SK-MEL-5 (cell line): ENCODE data around the gene ARHGDIG. TPM values are rescaled to one million over a fixed set of nuclear protein-coding genes. Genes with fewer than 3 reads are reported as not detected.

Experiments used
- DNase-seq: peaks from one replicate; pipeline ENCODE4 v3.0.0-alpha.2; 2016; ENCODE audit warnings: low read depth, low spot score
- in situ Hi-C: cut with HindIII; loops from 2 replicates; pipeline ENCODE4 v1.10.0; 2016; ENCODE audit warnings: low sequenced_read_pairs, high pct_unique_total_duplicates, low pct_unique_long_range_greater_than_20kb
- total RNA-seq: library from RNA; depleted of rRNA; stranded (reverse); fragments of >200 nt; shearing (Covaris generic); gene quantifications from 2 replicates; pipeline ENCODE4 v1.2.3, GENCODE V29; 2014

ARHGDIG gene
- total RNA-seq, 1 experiment from 2014 or later, result 3.5 TPM

DNA sequence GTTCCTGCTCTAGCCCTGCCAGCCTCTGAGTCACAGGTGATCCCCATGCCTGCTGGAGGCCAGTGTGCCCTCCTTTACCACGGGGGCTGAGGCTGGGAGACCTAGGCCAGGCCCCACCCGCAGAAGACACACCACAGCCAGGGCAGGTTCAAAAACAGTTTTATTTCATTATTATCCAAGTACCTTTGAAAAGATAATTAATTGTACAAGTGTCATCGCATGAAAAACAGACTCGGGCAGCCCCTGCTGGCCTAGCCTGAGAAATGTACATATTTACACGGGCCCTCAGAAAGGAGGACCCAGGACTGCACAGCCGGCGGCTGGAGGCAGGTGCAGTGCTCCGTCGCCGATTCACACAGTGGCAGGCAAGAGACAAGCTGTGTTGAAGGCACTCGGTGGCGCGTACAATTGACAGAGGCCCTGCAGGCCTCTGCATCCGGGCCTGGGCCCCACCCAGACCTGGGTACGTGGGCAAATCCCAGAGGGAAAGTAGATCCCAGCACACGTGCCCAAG, 7.0 kb downstream of the ARHGDIG start:
- DNase-seq, result no peak
- in situ Hi-C loops, result no loop called here

DNA sequence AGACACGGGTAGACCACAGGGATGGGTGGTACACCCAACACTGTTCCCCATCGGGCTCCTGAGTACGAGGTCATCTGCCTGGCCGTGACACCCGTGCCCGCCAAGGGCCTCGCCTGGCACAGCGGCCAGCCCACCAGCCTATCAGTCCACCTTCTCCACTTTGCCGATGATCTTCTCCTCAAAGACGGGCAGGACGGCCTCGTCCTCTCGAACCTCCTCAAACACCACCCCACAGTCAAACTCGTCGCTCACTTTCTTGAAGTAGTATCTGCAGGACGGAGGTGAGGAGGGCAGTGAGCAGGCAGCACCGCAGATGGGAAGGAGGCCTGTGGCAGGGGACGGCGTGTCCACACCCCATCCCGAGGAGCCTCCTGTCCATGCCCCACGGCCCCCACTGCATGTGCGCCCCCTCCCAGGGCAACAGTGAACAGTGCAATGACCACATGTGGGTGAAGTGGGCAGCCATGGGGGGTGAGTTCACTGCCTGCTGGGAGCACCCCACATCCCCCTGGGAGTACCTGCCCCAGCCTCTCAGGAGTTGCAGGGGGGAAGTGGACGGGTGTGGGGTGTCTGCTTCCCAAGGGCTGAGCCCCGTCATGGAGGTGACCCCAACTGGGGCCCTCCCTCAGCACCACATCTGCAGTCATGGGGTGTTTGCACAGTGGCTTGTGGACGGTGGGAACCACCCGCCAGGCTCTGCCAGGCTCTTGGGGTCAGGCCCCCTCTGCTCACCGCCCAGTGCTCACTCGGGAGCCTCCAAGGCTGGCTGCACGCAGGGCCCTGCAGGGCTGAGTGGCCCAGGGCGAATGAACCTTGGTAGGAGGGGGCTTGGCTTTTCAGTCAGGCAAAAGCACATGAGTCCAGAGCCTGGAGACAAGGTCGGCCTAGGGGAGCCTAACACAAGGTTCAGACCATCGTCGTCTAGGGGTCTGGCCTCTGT, 7.9 kb downstream of the ARHGDIG start:
- in situ Hi-C loops, result no loop called here
- no peak for DNase-seq

DNA sequence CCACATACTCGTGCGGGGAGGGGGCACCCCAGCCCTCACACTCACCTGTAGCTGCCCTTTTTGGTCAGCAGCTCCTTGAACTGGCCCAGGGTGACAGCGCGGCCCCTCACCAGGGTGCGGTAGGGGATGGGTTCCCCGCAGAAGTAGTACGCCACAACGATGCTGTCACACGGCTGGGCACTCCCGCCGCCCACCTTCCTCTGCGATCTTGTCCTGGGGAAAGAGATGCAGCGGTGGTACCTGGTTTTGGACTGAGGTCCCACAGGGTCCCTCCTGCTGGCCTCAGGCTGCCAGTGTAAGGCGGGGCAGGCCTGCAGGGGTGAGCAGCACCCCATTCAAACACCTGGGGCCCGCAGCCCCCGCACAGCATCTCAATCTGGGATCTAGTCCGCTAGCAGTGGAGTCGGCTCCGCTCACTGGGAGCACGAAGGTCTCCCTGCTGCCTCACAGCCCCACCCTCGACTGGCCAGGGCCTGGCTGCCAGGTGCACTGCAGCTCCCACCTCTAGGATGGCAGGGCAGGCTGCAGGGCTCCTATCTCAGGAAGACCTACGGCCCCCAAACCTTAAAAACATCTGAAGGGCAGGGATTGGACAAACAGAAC, 9.1 kb downstream of the ARHGDIG start:
- in situ Hi-C loops, result no loop called here
- DNase-seq, result no peak

DNA sequence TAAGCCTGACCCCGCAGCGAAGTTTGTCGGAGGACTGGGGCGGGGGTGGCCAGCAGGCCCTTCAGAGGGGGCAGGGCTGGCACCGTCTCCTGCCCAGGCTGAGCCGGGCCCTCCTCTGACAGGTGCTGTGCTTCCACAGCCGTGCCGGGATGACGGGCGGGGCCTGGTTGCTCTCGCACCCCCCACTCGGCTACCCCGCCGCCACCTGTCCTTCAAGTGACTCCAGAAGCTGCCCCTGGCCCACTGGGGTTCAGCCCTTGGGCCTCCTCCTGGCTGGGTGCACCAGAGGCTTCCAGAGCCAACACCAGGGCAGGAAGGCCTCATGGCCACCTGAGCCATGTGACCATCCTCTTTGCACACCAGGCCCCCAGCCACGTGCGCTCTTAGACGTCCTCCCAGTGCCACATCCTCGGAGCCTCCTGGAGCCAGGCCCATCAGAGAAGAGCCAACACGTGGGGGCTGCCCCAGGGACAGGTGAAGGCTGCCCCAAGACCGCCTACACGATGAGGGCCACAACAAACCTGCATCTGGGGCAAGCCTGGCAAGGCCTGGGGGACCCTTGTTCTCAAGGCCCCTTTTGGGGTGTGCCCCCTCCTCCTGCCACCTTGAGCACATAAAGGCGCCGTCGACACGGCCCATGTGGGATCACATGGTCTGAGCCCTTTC, 9.8 kb downstream of the ARHGDIG start:
- in situ Hi-C loops, result no loop called here

DNA sequence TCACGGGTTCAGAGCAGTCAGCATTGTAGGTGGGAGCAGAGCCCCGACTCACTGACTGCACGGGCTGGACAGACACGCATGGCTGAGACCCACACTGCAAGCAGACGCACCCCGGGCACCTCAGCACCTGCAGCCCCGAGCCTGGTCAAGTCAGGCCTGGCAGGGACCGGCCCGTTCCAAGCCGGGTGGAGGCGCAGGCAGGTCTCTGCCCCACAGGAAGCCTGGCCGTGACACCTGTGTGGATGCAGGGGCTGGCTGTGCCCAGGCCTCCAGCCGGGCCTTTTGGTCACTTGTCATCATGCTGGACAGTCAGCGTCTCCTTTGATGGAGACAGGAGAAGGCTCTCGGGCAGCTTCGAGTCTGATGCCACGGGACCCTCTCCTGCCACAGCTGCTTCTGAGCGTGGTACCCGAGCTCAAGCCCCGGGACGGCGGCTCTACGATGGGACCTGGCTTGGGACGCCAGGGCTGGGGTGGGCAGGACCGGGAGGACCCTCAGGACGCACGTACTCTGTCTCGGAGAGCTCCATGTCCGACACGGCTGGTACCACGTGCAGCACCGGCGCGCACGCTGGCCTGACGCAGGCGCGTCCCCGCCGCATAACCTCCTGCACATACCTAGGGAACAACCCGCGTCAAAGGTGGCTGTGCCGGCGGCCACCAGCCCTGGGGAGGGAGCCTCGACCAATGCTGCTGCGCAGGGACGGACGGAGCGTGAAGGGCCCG, 10.5 kb downstream of the ARHGDIG start:
- in situ Hi-C loops, result no loop called here

More for the DNA sequence above, 9.8 kb downstream of the ARHGDIG start:
- no peak for DNase-seq

DNA sequence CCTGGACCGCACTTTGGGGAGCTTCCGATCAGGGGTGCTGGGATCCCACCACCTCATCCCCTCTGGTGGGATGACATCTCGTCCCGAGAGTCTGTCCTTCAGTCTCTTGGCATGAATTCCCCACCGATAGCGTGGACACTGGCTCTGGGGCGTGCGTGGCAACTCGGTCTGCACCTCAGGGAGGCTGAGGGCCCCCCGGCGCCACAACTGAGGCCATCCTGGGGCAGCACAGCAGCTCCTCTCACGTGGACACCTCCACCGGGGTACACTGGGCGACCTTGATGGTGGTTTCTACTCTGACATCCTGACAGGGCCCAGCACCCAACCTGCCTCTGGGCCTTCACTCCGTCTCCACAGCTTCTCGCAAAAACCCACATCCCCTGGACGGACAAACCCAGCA, 11.1 kb downstream of the ARHGDIG start:
- in situ Hi-C loops, result no loop called here

More for the DNA sequence above, 10.5 kb downstream of the ARHGDIG start:
- no peak for DNase-seq

DNA sequence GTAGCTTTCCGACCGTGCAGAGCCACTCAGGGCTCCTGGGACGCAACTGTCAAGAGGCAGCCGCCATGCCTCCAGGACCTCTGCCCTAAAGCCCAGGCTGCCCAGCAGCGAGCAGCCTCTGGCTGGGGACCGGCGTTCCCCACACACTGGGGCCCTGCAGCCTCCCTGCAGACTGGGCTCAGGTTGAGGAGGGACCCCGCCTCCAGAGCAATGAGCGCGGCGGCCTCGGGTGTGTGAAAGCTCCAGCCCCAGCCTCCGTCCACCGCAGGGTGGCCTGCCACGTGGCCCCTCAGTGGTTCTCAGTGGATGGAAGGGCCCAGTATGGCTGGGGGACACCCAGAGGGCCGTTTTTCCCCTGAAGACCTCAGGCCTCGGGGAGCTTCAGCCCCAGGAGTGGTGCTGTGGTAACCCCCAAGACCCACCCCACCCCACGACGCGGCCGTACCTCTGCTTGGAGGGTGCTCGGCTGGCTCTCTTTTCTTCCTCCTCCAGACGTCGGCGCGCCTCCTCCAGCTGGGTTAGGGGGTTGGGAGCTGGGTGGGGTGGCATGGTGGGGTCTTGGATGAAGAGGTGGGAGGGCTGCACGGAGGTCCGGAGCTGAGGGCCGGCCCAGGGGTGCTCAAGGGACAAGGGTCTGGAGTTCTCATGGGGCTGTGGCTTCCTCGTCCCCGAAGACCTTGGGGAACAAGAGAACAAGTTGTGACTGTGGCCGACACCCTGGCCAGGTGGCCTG, 12.8 kb downstream of the ARHGDIG start:
- in situ Hi-C loops, result no loop called here
- DNase-seq, result no peak

More for the DNA sequence above, 11.1 kb downstream of the ARHGDIG start:
- no peak for DNase-seq

DNA sequence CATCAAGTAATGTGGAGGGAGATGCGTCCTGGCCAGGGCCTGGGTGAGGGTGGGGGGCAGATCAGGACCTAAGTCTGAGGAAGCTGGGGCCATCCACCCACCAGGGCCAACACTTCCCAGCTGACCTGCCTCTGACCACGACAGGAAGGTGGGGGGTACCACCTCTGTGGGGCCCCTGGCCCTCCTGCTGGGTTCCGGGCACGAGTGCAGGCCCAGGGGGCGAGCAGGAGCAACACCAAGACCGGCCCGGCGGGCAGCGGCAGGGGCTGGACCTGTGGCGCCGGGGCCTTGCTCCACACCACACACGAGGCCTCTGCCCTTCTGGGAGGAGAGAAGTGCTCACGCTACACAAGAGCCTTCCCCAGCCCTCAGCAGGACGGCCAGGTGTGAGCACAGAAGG, 15.9 kb downstream of the ARHGDIG start:
- DNase-seq, result no peak
- in situ Hi-C loops, result no loop called here

DNA sequence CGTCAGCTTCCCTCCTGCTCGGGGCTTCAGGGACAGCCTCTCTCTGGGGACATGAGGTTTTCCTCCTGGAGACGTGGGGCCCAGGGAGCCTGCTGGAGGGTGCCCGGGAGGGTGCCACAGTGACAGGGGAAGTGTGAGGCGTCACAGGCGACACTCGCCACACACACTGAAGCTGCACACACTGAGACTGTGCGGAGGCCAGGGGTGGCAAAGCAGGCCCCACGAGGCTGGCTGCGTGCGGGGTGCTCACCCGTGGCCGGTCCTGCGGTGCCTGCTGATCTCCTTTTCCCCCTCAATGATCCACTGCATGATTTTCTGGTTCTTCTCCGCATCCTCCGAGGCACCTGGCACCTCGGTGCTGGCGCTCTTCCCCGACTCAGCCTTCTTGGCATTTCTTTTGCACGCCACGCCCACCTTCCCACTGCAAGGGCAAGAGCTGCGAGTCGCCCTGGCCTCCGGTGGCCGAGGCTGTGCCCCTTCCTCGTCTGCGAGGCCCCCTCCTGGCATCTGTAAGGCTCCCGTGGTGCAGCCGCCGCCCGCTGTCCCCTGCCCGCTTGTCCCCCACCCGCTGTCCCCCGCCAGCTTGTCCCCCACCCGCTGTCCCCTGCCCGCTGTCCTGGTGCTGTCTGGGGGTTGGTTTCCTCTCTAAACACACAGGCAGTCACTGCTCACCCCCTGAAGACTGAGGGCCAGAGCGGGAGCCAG, 16.6 kb downstream of the ARHGDIG start:
- DNase-seq, result no peak
- in situ Hi-C loops, result no loop called here

DNA sequence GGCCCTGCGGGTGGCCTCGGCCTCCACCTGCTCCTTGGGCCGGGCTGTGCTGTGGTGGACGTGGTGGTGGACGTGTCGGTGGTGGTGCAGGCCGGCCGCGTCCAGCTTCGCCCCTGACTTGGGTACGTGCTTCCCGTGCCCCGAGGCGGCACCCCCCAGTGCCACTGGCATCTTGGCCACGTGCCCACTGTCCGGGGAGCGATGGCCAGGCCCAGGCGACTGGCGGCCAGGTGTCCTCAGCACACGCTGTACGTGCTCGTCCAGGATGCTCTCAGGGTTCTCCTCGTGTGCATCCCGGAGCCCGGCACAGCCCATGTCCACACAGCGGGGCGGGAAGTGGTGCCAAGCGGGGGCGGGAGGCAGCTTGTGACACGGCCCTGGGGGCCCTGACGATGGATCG, 17.4 kb downstream of the ARHGDIG start:
- no peak for DNase-seq

DNA sequence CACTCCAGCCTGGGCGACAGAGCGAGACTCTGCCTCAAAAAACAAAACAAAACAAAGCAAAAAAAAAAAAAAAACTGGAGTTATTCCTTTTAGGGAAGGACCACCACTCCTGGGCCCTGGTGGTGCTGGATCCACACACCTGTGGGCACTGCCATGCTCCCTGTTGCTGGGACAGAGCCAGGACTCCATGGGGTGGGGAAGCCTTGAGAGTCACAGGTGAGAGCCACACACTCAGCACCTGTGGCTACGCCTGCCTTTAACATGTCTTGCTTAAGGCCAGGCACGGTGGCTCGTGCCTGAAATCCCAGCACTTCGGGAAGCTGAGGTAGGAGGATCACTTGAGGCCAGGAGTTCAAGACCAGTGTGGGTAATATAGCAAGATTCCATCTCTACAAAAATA, 20.8 kb downstream of the ARHGDIG start:
- no peak for DNase-seq
- in situ Hi-C loops, result no loop called here

More for the DNA sequence above, 17.4 kb downstream of the ARHGDIG start:
- in situ Hi-C loops, result no loop called here

DNA sequence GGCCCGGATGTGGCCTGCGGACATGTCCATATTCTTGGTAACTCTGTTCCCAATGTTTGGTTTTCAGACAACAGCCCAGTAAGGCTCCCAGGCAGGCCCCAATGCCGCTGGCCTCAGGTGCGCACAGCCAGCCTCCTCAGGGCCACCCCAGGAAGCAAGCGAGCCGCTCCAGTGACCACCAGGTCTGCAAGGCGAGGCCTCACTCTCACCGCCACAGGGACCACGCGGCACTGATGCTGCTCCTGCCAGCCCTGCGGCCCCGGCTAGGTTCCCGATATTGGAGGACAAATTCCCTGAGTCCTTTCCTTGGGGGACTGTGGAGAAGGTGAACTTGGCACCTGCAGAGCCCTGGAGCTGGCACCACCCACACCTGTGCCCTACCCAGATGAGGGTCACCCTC, 21.6 kb downstream of the ARHGDIG start:
- DNase-seq, result no peak

DNA sequence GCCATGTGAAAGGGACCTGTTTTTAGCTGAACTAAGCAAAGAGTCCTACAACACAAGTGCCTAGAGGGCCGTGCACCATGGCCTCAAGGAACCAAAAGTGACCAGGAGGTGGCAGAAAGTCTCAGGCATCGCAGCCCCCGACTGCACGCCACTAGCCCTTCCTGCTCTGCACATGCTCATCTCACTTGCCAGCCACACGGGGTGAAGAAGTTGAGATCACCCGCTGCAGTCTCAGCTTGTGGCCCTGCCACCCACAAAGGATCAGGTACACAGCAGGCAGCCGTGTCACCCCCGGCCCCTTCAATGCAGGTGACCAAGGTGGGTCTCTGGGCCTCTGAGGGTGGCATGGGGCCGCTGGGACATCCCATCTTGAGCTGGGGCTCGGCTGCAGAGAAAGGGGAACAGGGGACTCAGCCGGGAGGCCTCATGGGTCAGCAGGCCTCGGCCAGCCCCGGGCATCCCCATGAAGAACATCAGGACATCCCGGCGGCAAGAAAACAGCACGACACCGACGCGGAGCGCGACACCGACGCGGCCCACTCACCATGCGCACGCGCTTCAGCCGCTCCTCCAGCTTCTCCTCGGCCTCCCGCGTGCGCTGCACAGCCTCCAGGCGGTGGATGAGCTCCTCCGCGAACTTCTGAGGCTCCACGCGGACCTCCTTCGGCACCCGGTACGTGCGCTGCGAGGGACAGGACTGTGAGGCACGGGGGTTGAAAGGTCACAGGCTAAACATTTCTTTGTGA, 23.5 kb downstream of the ARHGDIG start:
- in situ Hi-C loops, result no loop called here
- peak; percentile 13 for DNase-seq

More for the DNA sequence above, 21.6 kb downstream of the ARHGDIG start:
- in situ Hi-C loops, result no loop called here

DNA sequence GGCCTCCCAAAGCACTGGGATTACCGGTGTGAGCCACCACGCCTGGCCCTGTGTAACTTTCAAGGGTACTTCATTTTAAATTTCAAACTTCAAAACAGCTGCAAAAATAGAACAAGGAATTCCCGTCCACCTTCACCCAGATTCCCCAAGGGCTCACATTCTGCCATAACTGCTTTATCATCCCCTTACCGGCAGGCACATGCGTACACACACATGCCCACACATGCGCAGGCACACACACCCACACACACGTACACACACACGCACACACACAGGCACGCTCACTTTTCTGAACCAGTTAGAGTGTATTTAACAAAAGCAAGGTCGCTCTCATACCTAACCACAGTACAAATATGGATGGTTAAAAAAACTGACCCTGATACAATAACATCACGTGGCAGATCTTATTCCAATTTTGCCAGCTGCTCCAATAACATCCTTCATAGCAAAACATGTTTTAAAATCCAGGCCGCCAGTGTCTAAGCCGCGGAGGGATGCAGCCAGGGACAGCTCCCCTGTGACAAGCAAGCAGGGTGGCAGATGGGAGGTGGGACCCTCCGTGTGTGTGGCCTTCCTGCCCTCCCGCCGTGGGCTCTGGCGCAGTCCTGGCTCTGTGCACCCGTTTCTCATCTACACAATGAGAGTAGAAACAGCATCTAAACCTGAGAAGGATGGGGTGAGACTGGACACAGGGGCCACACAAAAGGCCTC, 25.7 kb downstream of the ARHGDIG start:
- DNase-seq, result no peak
- in situ Hi-C loops, result no loop called here

DNA sequence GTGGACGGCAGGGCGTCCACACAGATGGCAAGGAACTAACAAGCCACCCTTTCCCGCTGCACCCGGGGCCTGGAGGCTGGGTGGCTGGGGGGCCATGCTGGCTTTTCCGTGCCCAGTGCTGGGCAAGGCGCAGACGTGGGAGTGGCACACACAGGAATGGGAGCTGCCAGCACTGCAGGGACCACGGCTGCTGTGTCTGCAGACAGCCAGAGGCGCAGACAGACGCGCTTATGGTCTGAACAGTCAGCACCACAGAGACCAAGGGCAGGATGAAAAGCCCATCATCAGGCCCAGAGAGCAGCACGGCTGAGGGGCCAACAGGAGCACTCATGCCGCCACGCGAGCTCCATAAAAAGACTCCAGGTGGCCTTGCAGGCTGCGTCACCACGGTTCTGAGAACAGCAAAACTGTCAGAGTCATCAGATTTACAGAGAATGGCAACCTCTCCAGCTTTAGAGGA, 26.6 kb downstream of the ARHGDIG start:
- DNase-seq, result no peak
- in situ Hi-C loops, result no loop called here
